ENCODE measurements around the gene RANBP1. TPM values are rescaled to one million over a fixed set of nuclear protein-coding genes. Genes with fewer than 3 reads are reported as not detected.

Gene RANBP1
- total and polyA plus RNA-seq, 2 of the 13 experiments (the other 11 are each of a cell fraction or from before 2014, with no cell fraction given), result 181 to 492 TPM

DNA sequence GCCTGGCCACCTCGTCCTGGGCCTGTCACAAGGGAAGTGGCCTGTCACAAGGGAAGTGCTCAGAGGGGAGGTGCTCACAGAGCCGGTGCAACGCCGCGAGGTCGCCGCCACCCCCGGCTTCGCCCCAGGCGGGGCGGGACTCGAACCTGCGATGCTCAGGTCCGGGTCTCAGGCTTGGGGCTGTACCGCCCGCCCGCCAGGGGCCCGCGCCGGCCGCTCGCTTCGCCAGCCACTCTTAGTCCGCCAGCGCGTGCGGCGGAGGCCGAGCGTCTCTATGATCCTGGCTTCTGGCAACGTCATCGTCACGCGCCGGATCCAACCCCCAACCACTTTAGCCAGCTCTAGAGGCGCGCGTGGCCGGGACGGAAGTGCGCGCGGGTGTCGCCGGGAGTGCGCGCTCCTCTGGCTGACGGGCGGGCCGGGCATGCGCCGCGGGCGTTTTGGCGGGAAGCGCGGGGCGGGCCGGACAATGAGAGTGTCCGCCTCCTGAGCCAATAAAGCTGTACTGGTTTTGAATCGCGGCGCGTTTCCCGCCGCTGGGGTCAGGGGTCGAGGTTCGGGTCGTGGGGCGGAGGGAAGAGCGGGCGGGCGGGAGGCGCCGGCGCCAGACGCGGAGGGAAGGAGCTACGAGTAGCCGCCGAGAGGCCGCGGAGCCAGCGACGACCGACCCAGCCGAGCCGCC is 1.2 kb downstream of the RANBP1 start, which contains the start of gene TRMT2A (continued):
- TF ChIP-seq, protein P1, sequence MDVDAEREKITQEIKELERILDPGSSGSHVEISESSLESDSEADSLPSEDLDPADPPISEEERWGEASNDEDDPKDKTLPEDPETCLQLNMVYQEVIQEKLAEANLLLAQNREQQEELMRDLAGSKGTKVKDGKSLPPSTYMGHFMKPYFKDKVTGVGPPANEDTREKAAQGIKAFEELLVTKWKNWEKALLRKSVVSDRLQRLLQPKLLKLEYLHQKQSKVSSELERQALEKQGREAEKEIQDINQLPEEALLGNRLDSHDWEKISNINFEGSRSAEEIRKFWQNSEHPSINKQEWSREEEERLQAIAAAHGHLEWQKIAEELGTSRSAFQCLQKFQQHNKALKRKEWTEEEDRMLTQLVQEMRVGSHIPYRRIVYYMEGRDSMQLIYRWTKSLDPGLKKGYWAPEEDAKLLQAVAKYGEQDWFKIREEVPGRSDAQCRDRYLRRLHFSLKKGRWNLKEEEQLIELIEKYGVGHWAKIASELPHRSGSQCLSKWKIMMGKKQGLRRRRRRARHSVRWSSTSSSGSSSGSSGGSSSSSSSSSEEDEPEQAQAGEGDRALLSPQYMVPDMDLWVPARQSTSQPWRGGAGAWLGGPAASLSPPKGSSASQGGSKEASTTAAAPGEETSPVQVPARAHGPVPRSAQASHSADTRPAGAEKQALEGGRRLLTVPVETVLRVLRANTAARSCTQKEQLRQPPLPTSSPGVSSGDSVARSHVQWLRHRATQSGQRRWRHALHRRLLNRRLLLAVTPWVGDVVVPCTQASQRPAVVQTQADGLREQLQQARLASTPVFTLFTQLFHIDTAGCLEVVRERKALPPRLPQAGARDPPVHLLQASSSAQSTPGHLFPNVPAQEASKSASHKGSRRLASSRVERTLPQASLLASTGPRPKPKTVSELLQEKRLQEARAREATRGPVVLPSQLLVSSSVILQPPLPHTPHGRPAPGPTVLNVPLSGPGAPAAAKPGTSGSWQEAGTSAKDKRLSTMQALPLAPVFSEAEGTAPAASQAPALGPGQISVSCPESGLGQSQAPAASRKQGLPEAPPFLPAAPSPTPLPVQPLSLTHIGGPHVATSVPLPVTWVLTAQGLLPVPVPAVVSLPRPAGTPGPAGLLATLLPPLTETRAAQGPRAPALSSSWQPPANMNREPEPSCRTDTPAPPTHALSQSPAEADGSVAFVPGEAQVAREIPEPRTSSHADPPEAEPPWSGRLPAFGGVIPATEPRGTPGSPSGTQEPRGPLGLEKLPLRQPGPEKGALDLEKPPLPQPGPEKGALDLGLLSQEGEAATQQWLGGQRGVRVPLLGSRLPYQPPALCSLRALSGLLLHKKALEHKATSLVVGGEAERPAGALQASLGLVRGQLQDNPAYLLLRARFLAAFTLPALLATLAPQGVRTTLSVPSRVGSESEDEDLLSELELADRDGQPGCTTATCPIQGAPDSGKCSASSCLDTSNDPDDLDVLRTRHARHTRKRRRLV (CRISPR knock-in tag; IDR thresholded peaks at IDR 0.05), result no peak
- TF ChIP-seq, protein P2, sequence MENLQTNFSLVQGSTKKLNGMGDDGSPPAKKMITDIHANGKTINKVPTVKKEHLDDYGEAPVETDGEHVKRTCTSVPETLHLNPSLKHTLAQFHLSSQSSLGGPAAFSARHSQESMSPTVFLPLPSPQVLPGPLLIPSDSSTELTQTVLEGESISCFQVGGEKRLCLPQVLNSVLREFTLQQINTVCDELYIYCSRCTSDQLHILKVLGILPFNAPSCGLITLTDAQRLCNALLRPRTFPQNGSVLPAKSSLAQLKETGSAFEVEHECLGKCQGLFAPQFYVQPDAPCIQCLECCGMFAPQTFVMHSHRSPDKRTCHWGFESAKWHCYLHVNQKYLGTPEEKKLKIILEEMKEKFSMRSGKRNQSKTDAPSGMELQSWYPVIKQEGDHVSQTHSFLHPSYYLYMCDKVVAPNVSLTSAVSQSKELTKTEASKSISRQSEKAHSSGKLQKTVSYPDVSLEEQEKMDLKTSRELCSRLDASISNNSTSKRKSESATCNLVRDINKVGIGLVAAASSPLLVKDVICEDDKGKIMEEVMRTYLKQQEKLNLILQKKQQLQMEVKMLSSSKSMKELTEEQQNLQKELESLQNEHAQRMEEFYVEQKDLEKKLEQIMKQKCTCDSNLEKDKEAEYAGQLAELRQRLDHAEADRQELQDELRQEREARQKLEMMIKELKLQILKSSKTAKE (CRISPR knock-in tag; IDR thresholded peaks at IDR 0.05; ENCODE audit: borderline replicate concordance), result peak; percentile 77; the same call in 1 of the 2 replicates
- TF ChIP-seq, protein P3, sequence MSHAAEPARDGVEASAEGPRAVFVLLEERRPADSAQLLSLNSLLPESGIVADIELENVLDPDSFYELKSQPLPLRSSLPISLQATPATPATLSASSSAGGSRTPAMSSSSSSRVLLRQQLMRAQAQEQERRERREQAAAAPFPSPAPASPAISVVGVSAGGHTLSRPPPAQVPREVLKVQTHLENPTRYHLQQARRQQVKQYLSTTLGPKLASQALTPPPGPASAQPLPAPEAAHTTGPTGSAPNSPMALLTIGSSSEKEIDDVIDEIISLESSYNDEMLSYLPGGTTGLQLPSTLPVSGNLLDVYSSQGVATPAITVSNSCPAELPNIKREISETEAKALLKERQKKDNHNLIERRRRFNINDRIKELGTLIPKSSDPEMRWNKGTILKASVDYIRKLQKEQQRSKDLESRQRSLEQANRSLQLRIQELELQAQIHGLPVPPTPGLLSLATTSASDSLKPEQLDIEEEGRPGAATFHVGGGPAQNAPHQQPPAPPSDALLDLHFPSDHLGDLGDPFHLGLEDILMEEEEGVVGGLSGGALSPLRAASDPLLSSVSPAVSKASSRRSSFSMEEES (CRISPR knock-in tag; IDR thresholded peaks at IDR 0.05), result peak; percentile 57; the same call in 1 of the 2 replicates
- TF ChIP-seq ZNF883 (CRISPR knock-in tag; IDR thresholded peaks at IDR 0.05; ENCODE audit: not compliant biosample characterization) (no peak), MEF2D (CRISPR knock-in tag; IDR thresholded peaks at IDR 0.05) (no peak), ZSCAN25 (CRISPR knock-in tag; IDR thresholded peaks at IDR 0.05) (no peak), ZFP1 (CRISPR knock-in tag; IDR thresholded peaks at IDR 0.05) (no peak), PHF5A (CRISPR knock-in tag; IDR thresholded peaks at IDR 0.05; ENCODE audit: low read depth, unreplicated experiment) (peak; percentile 58), KDM4B (CRISPR knock-in tag; IDR thresholded peaks at IDR 0.05) (0 out of 2 replicates have a peak, but pooled peaks have one; percentile 50), PAX8 (CRISPR knock-in tag; IDR thresholded peaks at IDR 0.05; ENCODE audit: borderline replicate concordance) (no peak), PHF8 (CRISPR knock-in tag; IDR thresholded peaks at IDR 0.05) (peak; percentile 45; the same call in 1 of the 2 replicates), ZNF788 (CRISPR knock-in tag; IDR thresholded peaks at IDR 0.05; ENCODE audit: borderline replicate concordance) (peak; percentile 92), XBP1 (CRISPR knock-in tag; IDR thresholded peaks at IDR 0.05) (no peak)
- TF ChIP-seq, protein P4, sequence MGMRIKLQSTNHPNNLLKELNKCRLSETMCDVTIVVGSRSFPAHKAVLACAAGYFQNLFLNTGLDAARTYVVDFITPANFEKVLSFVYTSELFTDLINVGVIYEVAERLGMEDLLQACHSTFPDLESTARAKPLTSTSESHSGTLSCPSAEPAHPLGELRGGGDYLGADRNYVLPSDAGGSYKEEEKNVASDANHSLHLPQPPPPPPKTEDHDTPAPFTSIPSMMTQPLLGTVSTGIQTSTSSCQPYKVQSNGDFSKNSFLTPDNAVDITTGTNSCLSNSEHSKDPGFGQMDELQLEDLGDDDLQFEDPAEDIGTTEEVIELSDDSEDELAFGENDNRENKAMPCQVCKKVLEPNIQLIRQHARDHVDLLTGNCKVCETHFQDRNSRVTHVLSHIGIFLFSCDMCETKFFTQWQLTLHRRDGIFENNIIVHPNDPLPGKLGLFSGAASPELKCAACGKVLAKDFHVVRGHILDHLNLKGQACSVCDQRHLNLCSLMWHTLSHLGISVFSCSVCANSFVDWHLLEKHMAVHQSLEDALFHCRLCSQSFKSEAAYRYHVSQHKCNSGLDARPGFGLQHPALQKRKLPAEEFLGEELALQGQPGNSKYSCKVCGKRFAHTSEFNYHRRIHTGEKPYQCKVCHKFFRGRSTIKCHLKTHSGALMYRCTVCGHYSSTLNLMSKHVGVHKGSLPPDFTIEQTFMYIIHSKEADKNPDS (CRISPR knock-in tag; IDR thresholded peaks at IDR 0.05), result no peak
- TF ChIP-seq, protein P5, sequence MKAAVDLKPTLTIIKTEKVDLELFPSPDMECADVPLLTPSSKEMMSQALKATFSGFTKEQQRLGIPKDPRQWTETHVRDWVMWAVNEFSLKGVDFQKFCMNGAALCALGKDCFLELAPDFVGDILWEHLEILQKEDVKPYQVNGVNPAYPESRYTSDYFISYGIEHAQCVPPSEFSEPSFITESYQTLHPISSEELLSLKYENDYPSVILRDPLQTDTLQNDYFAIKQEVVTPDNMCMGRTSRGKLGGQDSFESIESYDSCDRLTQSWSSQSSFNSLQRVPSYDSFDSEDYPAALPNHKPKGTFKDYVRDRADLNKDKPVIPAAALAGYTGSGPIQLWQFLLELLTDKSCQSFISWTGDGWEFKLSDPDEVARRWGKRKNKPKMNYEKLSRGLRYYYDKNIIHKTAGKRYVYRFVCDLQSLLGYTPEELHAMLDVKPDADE (CRISPR knock-in tag; IDR thresholded peaks at IDR 0.05), result no peak
